Pancreas (tissue), 10 donors: Measurements from ENCODE around the gene L1TD1. TPM values are rescaled to one million over a fixed set of nuclear protein-coding genes. Genes with fewer than 3 reads are reported as not detected.
"Not testable (repeated sequence)": the region's sequence is repeated elsewhere in the genome, so short reads cannot be mapped to it uniquely, and the experiment has no call there.

Experiments
- ATAC-seq, 4 donors: fragments of 200-7000 bp; cut with Tn5 transposase; one replicate each; pipeline versions ENCODE4 v1.8.0 to v1.9.1; 2020; ENCODE audit warnings: mild to moderate bottlenecking in 4 of 4, moderate library complexity in 4 of 4
- DNase-seq, 6 donors: peaks; one replicate each; pipeline ENCODE4 v3.0.0-alpha.2; 2020
- FAIRE-seq: peaks from 2 replicates; lab custom pipeline; 2012; peaks lifted over from hg19 to GRCh38; lab: Jason Lieb, UNC
- H3K27ac ChIP-seq, 4 donors: fragments of 200-600 bp; sonication (generic); 1 replicate in 3 of 4; 2 replicates in 1 of 4; pipeline versions ENCODE4 v1.5.0 to v1.8.0; 2020
- H3K27me3 ChIP-seq, 4 donors: fragments of 200-600 bp; one replicate each; pipeline ENCODE4 v1.8.0; 2021
- H3K36me3 ChIP-seq, 3 donors: fragments of 200-600 bp; sonication (generic) in 1 of 3; one replicate each; pipeline versions ENCODE4 v1.5.0 to v1.8.0; 2020 to 2021
- H3K4me1 ChIP-seq, 3 donors: fragments of 200-600 bp; one replicate each; pipeline ENCODE4 v1.8.0; 2021
- H3K4me3 ChIP-seq, 4 donors: fragments of 200-600 bp; sonication (generic) in 2 of 4; one replicate each; pipeline versions ENCODE4 v1.5.0 to v1.8.0; 2020 to 2021
- H3K9me3 ChIP-seq, 4 donors: fragments of 200-600 bp; one replicate each; pipeline ENCODE4 v1.8.0; 2021
- WGBS, 2 donors: extraction: QIAGEN DNeasy Blood & Tissue Kit; methylation state at CpG; one replicate each; pipeline ENCODE4 v1.1.7; 2013; 5-methylcytosine and 5-hydroxymethylcytosine counted together
- intact Hi-C, 3 donors: fragments of 100-400 bp; cut with DNase I; formaldehyde crosslinking; loops; one replicate each; pipeline versions ENCODE4 v1.11.1 to v1.14.2; 2022
- polyA plus RNA-seq, 2 donors: library from polyadenylated mRNA; stranded (reverse); fragments of 200-250 nt; gene quantifications; one replicate each; pipeline ENCODE4 v1.2.3, GENCODE V29; 2013
- total RNA-seq, 6 donors: library from RNA; stranded (reverse); fragmentation: NEBNext Ultra II Directional in 4 of 6; extraction: Animal tissue kit (Norgen Biotek cat#: 25700) in 4 of 6; gene quantifications; one replicate each; pipeline versions ENCODE4 v1.2.1 to v1.2.4, GENCODE V29; 2021 to 2023
- TF ChIP-seq, protein P1 (sequence below), 4 donors: fragments of 200-600 bp; sonication (generic) in 3 of 4; IDR thresholded peaks; one replicate each; pipeline versions ENCODE4 v1.5.0 to v1.8.0; 2021; ENCODE audit warnings: antibody characterized with exemption in 4 of 4
- donor health status: healthy with polysubstance abuse.
- donor health status: DM: no; HTN: no; CAD: no; lungs with moderate emphysema.
- donor health status: DM: no; HTN: no; CAD: no.
- donor health status: control.
- donor health status: control.
- donor health status: Bipolar disorder and iron deficiency.
- donor health status: DM: yes; HTN: yes; CAD: no.
- donor health status: DM: no; HTN: no; CAD: no.
- donor health status: DM: no; HTN: no; CAD: no.
- donor health status: DM: yes; HTN: yes; CAD: no.

Gene L1TD1
- total and polyA plus RNA-seq, 8 donors = 0.03 to 0.28 (median 0.09) TPM; not detected in 2

DNA sequence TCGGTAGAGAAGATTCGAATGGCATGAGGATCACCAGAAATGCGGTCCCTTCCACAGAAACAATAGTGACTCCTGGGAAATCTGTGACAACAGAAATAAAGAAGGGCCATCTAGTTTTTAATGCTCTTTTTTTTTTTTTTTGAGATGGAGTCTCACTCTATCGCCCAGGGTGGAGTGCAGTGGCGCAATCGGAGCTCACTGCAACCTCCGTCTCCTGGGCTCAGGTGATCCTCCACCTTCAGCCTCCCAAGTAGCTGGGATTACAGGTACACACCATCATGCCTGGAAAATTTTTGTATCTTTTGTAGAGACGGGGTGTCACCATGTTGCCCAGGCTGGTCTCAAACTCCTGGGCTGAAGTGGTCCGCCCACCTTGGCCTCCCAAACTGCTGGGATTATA, 43.9 kb downstream of the L1TD1 start:
- Histone ChIP-seq H3K9me3 (no peaks in the 10 kb centered on the region), H3K36me3 (no peaks in the 10 kb centered on the region), H3K4me3 (no peak overlapping the region), H3K4me1 (no peaks in the 10 kb centered on the region), H3K27ac (no peak overlapping the region), H3K27me3 (no peaks in the 10 kb centered on the region)
- 97% methylated on average over 9 of the region's 9 CpGs for WGBS, 2 donors
- TF ChIP-seq, protein P1, sequence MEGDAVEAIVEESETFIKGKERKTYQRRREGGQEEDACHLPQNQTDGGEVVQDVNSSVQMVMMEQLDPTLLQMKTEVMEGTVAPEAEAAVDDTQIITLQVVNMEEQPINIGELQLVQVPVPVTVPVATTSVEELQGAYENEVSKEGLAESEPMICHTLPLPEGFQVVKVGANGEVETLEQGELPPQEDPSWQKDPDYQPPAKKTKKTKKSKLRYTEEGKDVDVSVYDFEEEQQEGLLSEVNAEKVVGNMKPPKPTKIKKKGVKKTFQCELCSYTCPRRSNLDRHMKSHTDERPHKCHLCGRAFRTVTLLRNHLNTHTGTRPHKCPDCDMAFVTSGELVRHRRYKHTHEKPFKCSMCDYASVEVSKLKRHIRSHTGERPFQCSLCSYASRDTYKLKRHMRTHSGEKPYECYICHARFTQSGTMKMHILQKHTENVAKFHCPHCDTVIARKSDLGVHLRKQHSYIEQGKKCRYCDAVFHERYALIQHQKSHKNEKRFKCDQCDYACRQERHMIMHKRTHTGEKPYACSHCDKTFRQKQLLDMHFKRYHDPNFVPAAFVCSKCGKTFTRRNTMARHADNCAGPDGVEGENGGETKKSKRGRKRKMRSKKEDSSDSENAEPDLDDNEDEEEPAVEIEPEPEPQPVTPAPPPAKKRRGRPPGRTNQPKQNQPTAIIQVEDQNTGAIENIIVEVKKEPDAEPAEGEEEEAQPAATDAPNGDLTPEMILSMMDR (IDR thresholded peaks at IDR 0.05) = no peak
- ATAC-seq (no peak), FAIRE-seq (no peak), DNase-seq (no peak)
- intact Hi-C loops = no loop called here

DNA sequence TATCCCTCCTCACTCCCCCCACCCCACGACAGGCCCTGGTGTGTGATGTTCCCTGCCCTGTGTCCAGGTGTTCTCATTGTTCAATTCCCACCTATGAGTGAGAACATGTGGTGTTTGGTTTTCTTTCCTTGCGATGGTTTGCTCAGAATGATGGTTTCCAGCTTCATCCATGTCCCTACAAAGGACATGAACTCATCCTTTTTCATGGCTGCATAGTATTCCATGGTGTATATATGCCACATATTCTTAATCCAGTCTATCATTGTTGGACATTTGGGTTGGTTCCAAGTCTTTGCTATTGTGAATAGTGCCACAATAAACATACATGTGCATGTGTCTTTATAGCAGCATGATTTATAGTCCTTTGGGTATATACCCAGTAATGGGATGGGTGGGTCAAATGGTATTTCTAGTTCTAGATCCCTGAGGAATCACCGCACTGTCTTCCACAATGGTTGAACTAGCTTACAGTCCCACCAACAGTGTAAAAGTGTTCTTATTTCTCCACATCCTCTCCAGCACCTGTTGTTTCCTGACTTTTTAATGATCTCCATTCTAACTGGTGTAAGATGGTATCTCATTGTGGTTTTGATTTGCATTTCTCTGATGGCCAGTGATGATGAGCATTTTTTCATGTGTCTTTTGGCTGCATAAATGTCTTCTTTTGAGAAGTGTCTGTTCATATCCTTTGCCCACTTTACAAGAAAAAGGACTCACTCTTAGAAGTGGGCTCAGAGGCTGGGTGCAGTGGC, 45.2 kb downstream of the L1TD1 start:
- DNase-seq, H3K27ac ChIP-seq, intact Hi-C loops, FAIRE-seq, H3K36me3 ChIP-seq, ATAC-seq, H3K9me3 ChIP-seq, H3K27me3 ChIP-seq, H3K4me3 ChIP-seq, H3K4me1 ChIP-seq: not testable (repeated sequence)
- WGBS, 2 donors = 94 to 97% methylated on average over 3 of the region's 3 CpGs

DNA sequence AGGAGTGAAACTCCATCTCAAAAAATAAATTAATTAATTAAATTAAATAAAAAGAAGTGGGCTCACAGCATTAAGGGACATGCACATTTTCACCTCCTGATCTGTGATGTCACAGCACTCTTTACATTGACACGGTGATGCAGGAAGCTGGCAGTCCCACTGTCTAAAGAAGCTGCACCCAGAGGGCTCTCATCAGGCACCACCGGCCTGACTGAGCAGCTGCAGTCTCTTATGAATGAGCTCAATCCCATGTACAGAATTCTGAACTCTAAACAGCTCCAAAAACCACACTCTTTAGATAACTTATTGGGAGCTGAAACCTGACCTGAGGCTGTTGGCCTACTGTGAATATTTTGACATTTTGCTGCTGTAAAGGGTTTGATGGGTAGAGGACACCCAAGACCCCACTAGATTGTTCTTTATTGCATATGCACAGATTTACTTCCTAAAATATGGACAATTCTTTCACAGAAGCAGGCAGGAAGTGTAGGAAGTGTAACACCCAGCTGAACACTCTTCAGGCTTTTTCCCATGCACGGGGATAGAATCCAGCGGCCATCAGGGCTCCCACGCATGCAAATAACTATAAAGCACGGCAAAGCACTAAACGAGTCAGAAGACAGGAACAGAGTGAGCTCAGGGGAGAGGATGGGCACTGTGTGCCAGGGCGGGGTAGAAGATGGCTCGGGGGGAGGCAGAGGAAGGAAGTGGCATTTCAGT, 46.2 kb downstream of the L1TD1 start:
- Histone ChIP-seq H3K36me3 (no peaks in the 10 kb centered on the region), H3K4me3 (no peak overlapping the region), H3K27me3 (no peaks in the 10 kb centered on the region), H3K4me1 (no peaks in the 10 kb centered on the region), H3K27ac (no peak overlapping the region), H3K9me3 (no peaks in the 10 kb centered on the region)
- ATAC-seq = peak in 1 of 4 donors; percentile 69
- WGBS, 2 donors = 59 to 76% methylated on average over 9 of the region's 9 CpGs
- no peak for FAIRE-seq
- no peak for DNase-seq
- intact Hi-C loops = no loop called here
- TF ChIP-seq, protein P1 (IDR thresholded peaks at IDR 0.05) = no peak

DNA sequence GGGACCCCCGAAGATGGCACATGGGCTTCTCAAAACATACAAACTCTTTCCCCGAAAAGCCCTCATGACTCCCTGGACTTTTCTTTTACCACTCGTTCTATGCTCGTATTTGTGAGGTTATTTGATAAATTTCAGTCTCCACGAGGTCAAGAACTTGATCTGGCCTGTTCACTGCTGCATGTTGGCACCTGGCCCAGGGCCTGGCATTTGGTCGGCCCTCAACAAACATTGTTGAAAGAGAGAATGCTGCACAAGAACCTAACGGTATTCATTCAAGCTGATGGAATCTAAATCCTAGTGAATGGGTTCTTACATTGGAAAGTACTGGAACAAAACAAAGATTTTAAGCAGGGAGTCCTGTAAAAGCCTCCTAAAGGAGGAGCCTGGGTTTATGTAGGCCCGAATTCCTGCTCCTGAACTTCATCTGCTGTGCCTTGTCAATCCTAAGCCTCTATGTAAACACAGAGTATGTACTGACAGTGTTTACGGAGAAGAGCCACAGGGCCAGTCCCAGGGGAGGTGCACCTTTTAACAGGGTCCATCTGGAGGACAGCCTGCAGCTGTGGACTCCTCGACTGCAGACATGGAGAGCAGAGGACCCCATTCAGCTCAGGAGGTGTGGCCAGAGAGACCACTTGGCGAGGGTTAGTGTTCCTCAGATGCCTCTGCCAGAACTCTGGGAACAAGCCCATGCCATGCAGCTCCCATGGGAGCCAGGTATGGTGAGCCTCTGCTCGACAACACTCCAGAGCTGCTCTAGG, 46.9 kb downstream of the L1TD1 start:
- ATAC-seq (peak; percentile 41 to 81 (median 75)), DNase-seq (peak in 4 of 6 donors; percentile 29 to 80 (median 70)), FAIRE-seq (no peak)
- no peaks in the 10 kb centered on the region for H3K36me3 ChIP-seq
- no peaks in the 10 kb centered on the region for H3K4me1 ChIP-seq
- no peaks in the 10 kb centered on the region for H3K9me3 ChIP-seq
- H3K4me3 ChIP-seq = no peak overlapping the region
- WGBS, 2 donors = 36 to 46% methylated on average over 12 of the region's 12 CpGs
- H3K27me3 ChIP-seq = no peaks in the 10 kb centered on the region
- H3K27ac ChIP-seq = no peak overlapping the region
- TF ChIP-seq, protein P1 (IDR thresholded peaks at IDR 0.05) = no peak
- intact Hi-C loops = no loop called here

DNA sequence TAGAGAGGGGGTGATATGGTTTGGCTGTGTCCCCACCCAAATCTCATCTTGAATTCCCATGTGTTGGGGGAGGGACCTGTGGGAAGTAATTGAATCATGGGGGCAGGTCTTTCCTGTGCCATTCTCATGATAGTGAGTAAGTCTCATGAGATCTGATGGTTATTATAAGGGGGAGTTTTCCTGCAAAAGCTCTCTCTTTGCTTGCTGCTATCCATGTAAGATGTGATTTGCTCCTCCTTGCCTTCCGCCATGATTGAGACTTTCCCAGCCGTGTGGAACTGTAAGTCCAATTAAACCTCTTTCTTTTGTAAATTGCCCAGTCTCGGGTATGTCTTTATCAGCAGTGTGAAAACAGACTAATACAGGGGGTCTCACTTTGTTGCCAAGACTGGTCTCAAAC, 49.7 kb downstream of the L1TD1 start:
- WGBS, 2 donors = 96 to 99% methylated on average over 3 of the region's 3 CpGs

More for the DNA sequence above, 49.7 kb downstream of the L1TD1 start:
- H3K9me3 ChIP-seq, DNase-seq, H3K4me3 ChIP-seq, ATAC-seq, H3K4me1 ChIP-seq, H3K27me3 ChIP-seq, FAIRE-seq, H3K36me3 ChIP-seq, intact Hi-C loops, H3K27ac ChIP-seq: not testable (repeated sequence)
